HEK293T (cell line): Measurements from ENCODE around the gene LCP1.

ENCODE experiments used
- BHLHE40 ChIP-seq: fragments of 450-650 bp; IDR thresholded peaks from 2 replicates; pipeline ENCODE4 v1.6.1; 2016; ENCODE audit warnings: mild to moderate bottlenecking, moderate library complexity, borderline replicate concordance
- CTBP1 ChIP-seq: fragments of 450-650 bp; IDR thresholded peaks from 2 replicates; pipeline ENCODE4 v1.6.1; 2016; ENCODE audit warnings: borderline replicate concordance
- FOXA1 ChIP-seq: fragments of 450-650 bp; IDR thresholded peaks from 2 replicates; pipeline ENCODE4 v1.6.1; 2016; ENCODE audit warnings: mild to moderate bottlenecking
- FOXM1 ChIP-seq: fragments of 450-650 bp; IDR thresholded peaks from 2 replicates; pipeline ENCODE4 v1.6.1; 2017; ENCODE audit warnings: mild to moderate bottlenecking, borderline replicate concordance
- PKNOX1 ChIP-seq: fragments of 450-650 bp; IDR thresholded peaks from 2 replicates; pipeline ENCODE4 v1.6.1; 2016
- SP1 ChIP-seq: fragments of 450-650 bp; IDR thresholded peaks from 2 replicates; pipeline ENCODE4 v1.6.1; 2017
- SUZ12 ChIP-seq: fragments of 450-650 bp; IDR thresholded peaks from 2 replicates; pipeline ENCODE4 v1.6.1; 2016; ENCODE audit warnings: mild to moderate bottlenecking
- TARDBP ChIP-seq: fragments of 450-650 bp; IDR thresholded peaks from 2 replicates; pipeline ENCODE4 v1.6.1; 2016
- ZNF384 ChIP-seq: fragments of 450-650 bp; IDR thresholded peaks from 2 replicates; pipeline ENCODE4 v1.6.1; 2016

GRCh38 chr13:46101484-46102254 lies 80.3 kb downstream of the LCP1 start:
- TF ChIP-seq PKNOX1 (no peak), BHLHE40 (no peak), TARDBP (no peak), FOXA1 (no peak), FOXM1 (no peak), SUZ12 (no peak), CTBP1 (no peak), SP1 (no peak), ZNF384 (no peak)
